ENCODE data around the gene SLC25A3. TPM values are rescaled to one million over a fixed set of nuclear protein-coding genes. Genes with fewer than 3 reads are reported as not detected.

Gene SLC25A3
- total RNA-seq, 1 experiment from 2014 or later, result 733 TPM

DNA sequence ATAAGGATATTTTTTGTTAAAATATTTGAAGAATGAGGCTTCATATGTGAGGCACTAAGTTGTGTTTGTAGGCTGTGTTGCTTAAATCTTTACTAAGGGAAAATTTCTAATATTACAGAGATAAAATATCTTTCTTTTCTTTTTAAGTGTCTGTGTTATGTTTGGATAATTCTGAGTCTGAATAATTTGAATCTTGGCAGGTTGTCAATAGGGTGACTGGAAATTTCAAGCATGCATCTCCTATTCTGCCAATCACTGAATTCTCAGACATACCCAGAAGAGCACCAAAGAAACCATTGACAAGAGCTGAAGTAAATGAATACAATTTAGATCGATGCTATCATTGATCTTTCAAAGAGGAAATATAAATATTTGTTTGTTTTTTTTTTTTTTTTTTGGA lies 48.7 kb upstream of the SLC25A3 start (continued):
- TF ChIP-seq, protein P1, sequence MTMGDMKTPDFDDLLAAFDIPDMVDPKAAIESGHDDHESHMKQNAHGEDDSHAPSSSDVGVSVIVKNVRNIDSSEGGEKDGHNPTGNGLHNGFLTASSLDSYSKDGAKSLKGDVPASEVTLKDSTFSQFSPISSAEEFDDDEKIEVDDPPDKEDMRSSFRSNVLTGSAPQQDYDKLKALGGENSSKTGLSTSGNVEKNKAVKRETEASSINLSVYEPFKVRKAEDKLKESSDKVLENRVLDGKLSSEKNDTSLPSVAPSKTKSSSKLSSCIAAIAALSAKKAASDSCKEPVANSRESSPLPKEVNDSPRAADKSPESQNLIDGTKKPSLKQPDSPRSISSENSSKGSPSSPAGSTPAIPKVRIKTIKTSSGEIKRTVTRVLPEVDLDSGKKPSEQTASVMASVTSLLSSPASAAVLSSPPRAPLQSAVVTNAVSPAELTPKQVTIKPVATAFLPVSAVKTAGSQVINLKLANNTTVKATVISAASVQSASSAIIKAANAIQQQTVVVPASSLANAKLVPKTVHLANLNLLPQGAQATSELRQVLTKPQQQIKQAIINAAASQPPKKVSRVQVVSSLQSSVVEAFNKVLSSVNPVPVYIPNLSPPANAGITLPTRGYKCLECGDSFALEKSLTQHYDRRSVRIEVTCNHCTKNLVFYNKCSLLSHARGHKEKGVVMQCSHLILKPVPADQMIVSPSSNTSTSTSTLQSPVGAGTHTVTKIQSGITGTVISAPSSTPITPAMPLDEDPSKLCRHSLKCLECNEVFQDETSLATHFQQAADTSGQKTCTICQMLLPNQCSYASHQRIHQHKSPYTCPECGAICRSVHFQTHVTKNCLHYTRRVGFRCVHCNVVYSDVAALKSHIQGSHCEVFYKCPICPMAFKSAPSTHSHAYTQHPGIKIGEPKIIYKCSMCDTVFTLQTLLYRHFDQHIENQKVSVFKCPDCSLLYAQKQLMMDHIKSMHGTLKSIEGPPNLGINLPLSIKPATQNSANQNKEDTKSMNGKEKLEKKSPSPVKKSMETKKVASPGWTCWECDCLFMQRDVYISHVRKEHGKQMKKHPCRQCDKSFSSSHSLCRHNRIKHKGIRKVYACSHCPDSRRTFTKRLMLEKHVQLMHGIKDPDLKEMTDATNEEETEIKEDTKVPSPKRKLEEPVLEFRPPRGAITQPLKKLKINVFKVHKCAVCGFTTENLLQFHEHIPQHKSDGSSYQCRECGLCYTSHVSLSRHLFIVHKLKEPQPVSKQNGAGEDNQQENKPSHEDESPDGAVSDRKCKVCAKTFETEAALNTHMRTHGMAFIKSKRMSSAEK (CRISPR knock-in tag; IDR thresholded peaks at IDR 0.05; ENCODE audit: borderline replicate concordance), result no peak
- TF ChIP-seq ZNF121 (CRISPR knock-in tag; IDR thresholded peaks at IDR 0.05) (no peak), GRHL2 (CRISPR knock-in tag; IDR thresholded peaks at IDR 0.05; ENCODE audit: insufficient replicate concordance, severe bottlenecking) (no peak), ZNF396 (CRISPR knock-in tag; IDR thresholded peaks at IDR 0.05; ENCODE audit: borderline replicate concordance) (no peak), TP53 (CRISPR knock-in tag; IDR thresholded peaks at IDR 0.05) (no peak), RORB (CRISPR knock-in tag; IDR thresholded peaks at IDR 0.05) (no peak)
- TF ChIP-seq, protein P2, sequence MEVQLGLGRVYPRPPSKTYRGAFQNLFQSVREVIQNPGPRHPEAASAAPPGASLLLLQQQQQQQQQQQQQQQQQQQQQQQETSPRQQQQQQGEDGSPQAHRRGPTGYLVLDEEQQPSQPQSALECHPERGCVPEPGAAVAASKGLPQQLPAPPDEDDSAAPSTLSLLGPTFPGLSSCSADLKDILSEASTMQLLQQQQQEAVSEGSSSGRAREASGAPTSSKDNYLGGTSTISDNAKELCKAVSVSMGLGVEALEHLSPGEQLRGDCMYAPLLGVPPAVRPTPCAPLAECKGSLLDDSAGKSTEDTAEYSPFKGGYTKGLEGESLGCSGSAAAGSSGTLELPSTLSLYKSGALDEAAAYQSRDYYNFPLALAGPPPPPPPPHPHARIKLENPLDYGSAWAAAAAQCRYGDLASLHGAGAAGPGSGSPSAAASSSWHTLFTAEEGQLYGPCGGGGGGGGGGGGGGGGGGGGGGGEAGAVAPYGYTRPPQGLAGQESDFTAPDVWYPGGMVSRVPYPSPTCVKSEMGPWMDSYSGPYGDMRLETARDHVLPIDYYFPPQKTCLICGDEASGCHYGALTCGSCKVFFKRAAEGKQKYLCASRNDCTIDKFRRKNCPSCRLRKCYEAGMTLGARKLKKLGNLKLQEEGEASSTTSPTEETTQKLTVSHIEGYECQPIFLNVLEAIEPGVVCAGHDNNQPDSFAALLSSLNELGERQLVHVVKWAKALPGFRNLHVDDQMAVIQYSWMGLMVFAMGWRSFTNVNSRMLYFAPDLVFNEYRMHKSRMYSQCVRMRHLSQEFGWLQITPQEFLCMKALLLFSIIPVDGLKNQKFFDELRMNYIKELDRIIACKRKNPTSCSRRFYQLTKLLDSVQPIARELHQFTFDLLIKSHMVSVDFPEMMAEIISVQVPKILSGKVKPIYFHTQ (CRISPR knock-in tag; IDR thresholded peaks at IDR 0.05), result no peak
- TF ChIP-seq, protein P3, sequence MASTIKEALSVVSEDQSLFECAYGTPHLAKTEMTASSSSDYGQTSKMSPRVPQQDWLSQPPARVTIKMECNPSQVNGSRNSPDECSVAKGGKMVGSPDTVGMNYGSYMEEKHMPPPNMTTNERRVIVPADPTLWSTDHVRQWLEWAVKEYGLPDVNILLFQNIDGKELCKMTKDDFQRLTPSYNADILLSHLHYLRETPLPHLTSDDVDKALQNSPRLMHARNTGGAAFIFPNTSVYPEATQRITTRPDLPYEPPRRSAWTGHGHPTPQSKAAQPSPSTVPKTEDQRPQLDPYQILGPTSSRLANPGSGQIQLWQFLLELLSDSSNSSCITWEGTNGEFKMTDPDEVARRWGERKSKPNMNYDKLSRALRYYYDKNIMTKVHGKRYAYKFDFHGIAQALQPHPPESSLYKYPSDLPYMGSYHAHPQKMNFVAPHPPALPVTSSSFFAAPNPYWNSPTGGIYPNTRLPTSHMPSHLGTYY (CRISPR knock-in tag; IDR thresholded peaks at IDR 0.05), result no peak

DNA sequence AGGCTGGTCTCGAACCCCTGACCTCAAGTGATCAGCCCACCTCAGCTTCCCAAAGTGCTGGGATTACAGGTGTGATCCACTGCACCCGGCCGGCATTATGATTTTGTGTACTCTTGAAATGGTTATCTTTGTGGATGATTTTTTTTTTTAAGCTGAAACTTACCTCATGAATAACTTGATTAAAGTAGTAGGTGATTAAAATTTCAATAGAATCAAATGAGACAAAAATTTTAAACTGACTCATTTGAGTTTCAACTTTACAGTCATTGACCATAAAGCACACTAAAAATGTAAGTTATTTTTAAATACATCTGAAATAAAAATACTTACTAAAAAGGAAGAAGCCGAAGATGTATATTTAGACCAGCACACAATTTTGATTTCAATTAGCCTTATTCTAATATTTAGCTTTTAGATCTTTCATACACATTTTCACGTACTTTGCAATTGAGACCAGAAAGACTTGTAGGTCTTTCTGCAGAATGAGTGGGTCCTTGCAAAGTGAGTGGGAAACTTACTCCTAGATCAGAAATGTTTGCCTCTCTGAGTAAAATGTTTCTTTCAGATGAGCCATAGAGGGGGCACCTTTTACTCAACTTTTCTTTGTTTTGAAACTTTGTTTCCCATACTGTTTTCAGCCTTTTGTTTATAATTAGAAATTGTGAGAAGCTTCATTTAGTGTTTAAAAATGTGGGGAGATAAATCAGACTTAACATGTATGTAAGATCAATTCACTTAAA lies 43.9 kb upstream of the SLC25A3 start:
- ChIA-PET CTCF (no interaction called here), POLR2A (no interaction called here)
- Mint-ChIP-seq H3K27me3 (ENCODE audit: low read depth) (no peaks in the 10 kb centered on the region), H3K4me3 (no peak overlapping the region), H3K9me3 (no peaks in the 10 kb centered on the region), H3K36me3 (peaks cover 57% of the 10 kb centered on the region), H3K27ac (no peak overlapping the region), H3K4me1 (no peaks in the 10 kb centered on the region)
- TF ChIP-seq NR2C2 (CRISPR knock-in tag; IDR thresholded peaks at IDR 0.05) (no peak), FOXP1 (CRISPR knock-in tag; IDR thresholded peaks at IDR 0.05; ENCODE audit: borderline replicate concordance) (no peak), OVOL2 (CRISPR knock-in tag; IDR thresholded peaks at IDR 0.05; ENCODE audit: borderline replicate concordance) (no peak), RORB (CRISPR knock-in tag; IDR thresholded peaks at IDR 0.05) (no peak), CBFB (CRISPR knock-in tag; IDR thresholded peaks at IDR 0.05; ENCODE audit: low read depth) (no peak), ZNF263 (CRISPR knock-in tag; IDR thresholded peaks at IDR 0.05; ENCODE audit: low read depth) (no peak), ZNF219 (CRISPR knock-in tag; IDR thresholded peaks at IDR 0.05; ENCODE audit: borderline replicate concordance) (no peak)
- TF ChIP-seq, protein P4, sequence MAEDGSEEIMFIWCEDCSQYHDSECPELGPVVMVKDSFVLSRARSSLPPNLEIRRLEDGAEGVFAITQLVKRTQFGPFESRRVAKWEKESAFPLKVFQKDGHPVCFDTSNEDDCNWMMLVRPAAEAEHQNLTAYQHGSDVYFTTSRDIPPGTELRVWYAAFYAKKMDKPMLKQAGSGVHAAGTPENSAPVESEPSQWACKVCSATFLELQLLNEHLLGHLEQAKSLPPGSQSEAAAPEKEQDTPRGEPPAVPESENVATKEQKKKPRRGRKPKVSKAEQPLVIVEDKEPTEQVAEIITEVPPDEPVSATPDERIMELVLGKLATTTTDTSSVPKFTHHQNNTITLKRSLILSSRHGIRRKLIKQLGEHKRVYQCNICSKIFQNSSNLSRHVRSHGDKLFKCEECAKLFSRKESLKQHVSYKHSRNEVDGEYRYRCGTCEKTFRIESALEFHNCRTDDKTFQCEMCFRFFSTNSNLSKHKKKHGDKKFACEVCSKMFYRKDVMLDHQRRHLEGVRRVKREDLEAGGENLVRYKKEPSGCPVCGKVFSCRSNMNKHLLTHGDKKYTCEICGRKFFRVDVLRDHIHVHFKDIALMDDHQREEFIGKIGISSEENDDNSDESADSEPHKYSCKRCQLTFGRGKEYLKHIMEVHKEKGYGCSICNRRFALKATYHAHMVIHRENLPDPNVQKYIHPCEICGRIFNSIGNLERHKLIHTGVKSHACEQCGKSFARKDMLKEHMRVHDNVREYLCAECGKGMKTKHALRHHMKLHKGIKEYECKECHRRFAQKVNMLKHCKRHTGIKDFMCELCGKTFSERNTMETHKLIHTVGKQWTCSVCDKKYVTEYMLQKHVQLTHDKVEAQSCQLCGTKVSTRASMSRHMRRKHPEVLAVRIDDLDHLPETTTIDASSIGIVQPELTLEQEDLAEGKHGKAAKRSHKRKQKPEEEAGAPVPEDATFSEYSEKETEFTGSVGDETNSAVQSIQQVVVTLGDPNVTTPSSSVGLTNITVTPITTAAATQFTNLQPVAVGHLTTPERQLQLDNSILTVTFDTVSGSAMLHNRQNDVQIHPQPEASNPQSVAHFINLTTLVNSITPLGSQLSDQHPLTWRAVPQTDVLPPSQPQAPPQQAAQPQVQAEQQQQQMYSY (CRISPR knock-in tag; IDR thresholded peaks at IDR 0.05), result no peak
- TF ChIP-seq, protein P5, sequence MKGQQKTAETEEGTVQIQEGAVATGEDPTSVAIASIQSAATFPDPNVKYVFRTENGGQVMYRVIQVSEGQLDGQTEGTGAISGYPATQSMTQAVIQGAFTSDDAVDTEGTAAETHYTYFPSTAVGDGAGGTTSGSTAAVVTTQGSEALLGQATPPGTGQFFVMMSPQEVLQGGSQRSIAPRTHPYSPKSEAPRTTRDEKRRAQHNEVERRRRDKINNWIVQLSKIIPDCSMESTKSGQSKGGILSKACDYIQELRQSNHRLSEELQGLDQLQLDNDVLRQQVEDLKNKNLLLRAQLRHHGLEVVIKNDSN (CRISPR knock-in tag; IDR thresholded peaks at IDR 0.05), result no peak
- TF ChIP-seq, protein P6, sequence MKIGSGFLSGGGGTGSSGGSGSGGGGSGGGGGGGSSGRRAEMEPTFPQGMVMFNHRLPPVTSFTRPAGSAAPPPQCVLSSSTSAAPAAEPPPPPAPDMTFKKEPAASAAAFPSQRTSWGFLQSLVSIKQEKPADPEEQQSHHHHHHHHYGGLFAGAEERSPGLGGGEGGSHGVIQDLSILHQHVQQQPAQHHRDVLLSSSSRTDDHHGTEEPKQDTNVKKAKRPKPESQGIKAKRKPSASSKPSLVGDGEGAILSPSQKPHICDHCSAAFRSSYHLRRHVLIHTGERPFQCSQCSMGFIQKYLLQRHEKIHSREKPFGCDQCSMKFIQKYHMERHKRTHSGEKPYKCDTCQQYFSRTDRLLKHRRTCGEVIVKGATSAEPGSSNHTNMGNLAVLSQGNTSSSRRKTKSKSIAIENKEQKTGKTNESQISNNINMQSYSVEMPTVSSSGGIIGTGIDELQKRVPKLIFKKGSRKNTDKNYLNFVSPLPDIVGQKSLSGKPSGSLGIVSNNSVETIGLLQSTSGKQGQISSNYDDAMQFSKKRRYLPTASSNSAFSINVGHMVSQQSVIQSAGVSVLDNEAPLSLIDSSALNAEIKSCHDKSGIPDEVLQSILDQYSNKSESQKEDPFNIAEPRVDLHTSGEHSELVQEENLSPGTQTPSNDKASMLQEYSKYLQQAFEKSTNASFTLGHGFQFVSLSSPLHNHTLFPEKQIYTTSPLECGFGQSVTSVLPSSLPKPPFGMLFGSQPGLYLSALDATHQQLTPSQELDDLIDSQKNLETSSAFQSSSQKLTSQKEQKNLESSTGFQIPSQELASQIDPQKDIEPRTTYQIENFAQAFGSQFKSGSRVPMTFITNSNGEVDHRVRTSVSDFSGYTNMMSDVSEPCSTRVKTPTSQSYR (CRISPR knock-in tag; IDR thresholded peaks at IDR 0.05), result no peak
- DNase-seq (ENCODE audit: low spot score), result no peak
- no peak for ATAC-seq
